ENCODE data around the gene LYSMD4. TPM values are rescaled to one million over a fixed set of nuclear protein-coding genes. Genes with fewer than 3 reads are reported as not detected.

LYSMD4 gene
- total RNA-seq, 1 donor from 2014 or later = 11.7 TPM

DNA sequence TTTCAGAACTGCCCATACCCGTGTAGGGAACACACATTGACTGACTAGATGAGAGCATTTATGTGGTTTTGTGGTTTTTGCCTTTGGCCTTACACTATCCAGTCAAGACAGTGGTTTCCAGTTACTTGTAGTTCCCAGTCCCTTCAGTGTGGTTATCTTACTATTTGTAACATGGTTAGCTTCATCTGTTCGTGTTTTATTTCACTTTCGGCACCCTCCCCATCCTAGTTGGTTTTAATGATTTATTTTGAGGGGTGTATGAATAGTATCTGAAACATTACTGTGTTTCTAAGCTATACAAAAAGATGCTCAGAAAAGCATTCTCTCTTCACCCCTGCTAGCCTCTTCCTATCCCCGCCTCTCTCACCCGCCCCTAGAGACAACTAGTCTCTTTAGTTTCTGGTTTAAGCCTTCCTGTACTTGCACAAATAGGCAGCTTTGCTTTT lies 14.1 kb downstream of the LYSMD4 start:
- H3K4me1 ChIP-seq = no peaks in the 10 kb centered on the region
- Mint-ChIP-seq H3K4me3 (no peak overlapping the region), H3K36me3 (peaks cover 35% of the 10 kb centered on the region), H3K4me1 (peaks cover 3% of the 10 kb centered on the region), H3K27me3 (ENCODE audit: insufficient read depth, low read depth) (no peaks in the 10 kb centered on the region), H3K27ac (no peak overlapping the region), H3K9me3 (peaks cover 7% of the 10 kb centered on the region)
- no peaks in the 10 kb centered on the region for H3K79me2 ChIP-seq (ENCODE audit: low read depth)
- TF ChIP-seq EZH2 (IDR thresholded peaks at IDR 0.05) (no peak), EZH2phosphoT487 (IDR thresholded peaks at IDR 0.05) (no peak)
- TF ChIP-seq, protein P1, sequence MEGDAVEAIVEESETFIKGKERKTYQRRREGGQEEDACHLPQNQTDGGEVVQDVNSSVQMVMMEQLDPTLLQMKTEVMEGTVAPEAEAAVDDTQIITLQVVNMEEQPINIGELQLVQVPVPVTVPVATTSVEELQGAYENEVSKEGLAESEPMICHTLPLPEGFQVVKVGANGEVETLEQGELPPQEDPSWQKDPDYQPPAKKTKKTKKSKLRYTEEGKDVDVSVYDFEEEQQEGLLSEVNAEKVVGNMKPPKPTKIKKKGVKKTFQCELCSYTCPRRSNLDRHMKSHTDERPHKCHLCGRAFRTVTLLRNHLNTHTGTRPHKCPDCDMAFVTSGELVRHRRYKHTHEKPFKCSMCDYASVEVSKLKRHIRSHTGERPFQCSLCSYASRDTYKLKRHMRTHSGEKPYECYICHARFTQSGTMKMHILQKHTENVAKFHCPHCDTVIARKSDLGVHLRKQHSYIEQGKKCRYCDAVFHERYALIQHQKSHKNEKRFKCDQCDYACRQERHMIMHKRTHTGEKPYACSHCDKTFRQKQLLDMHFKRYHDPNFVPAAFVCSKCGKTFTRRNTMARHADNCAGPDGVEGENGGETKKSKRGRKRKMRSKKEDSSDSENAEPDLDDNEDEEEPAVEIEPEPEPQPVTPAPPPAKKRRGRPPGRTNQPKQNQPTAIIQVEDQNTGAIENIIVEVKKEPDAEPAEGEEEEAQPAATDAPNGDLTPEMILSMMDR (IDR thresholded peaks at IDR 0.05) = no peak
- no peak overlapping the region for H2AFZ ChIP-seq (replicated peaks)
- H3K4me2 ChIP-seq = no peak overlapping the region
- H4K20me1 ChIP-seq (ENCODE audit: low read depth) = peaks cover 6% of the 10 kb centered on the region
- H3K9me3 ChIP-seq (ENCODE audit: low read depth) = no peaks in the 10 kb centered on the region
- H3F3A ChIP-seq (ENCODE audit: low read depth) = peaks cover 3% of the 10 kb centered on the region
- DNase-seq (ENCODE audit: low spot score) = no peak
- H3K27ac ChIP-seq = no peak overlapping the region
- H3K36me3 ChIP-seq = no peaks in the 10 kb centered on the region
- no peak overlapping the region for H3K4me3 ChIP-seq
- H3K9ac ChIP-seq = no peak overlapping the region
- no peaks in the 10 kb centered on the region for H3K27me3 ChIP-seq

DNA sequence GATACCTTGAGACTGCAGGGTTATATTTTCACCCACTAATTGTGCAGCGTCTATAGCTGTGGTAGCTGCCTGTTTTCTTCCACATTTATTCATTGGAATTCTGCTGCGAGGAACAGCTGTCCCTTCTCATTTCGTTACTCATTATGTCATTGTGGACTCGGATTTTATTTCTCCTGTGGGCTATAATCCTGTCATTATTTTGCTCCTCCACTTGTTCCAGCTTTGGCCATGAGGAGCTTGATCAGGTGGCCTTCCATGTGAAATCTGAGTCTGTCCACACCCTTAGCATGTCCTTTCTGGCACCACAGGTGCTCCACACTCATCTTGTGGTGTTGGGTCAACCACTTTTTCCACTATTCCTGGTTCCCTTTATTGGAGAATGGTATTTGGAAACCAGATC lies 14.8 kb downstream of the LYSMD4 start:
- Histone ChIP-seq H3F3A (ENCODE audit: low read depth) (peaks cover 3% of the 10 kb centered on the region), H3K4me2 (no peak overlapping the region), H3K9me3 (ENCODE audit: low read depth) (no peaks in the 10 kb centered on the region), H3K27me3 (no peaks in the 10 kb centered on the region), H3K79me2 (ENCODE audit: low read depth) (no peaks in the 10 kb centered on the region), H2AFZ (replicated peaks) (no peak overlapping the region), H3K36me3 (no peaks in the 10 kb centered on the region), H3K4me3 (no peak overlapping the region), H4K20me1 (ENCODE audit: low read depth) (peaks cover 6% of the 10 kb centered on the region), H3K27ac (no peak overlapping the region), H3K4me1 (no peaks in the 10 kb centered on the region), H3K9ac (no peak overlapping the region)
- Mint-ChIP-seq H3K27me3 (ENCODE audit: insufficient read depth, low read depth) (no peaks in the 10 kb centered on the region), H3K36me3 (peaks cover 28% of the 10 kb centered on the region), H3K4me3 (no peak overlapping the region), H3K9me3 (peaks cover 7% of the 10 kb centered on the region), H3K27ac (no peak overlapping the region), H3K4me1 (peaks cover 3% of the 10 kb centered on the region)
- TF ChIP-seq EZH2 (IDR thresholded peaks at IDR 0.05) (no peak), EZH2phosphoT487 (IDR thresholded peaks at IDR 0.05) (no peak)
- TF ChIP-seq, protein P1 (IDR thresholded peaks at IDR 0.05) = no peak
- no peak for DNase-seq (ENCODE audit: low spot score)

DNA sequence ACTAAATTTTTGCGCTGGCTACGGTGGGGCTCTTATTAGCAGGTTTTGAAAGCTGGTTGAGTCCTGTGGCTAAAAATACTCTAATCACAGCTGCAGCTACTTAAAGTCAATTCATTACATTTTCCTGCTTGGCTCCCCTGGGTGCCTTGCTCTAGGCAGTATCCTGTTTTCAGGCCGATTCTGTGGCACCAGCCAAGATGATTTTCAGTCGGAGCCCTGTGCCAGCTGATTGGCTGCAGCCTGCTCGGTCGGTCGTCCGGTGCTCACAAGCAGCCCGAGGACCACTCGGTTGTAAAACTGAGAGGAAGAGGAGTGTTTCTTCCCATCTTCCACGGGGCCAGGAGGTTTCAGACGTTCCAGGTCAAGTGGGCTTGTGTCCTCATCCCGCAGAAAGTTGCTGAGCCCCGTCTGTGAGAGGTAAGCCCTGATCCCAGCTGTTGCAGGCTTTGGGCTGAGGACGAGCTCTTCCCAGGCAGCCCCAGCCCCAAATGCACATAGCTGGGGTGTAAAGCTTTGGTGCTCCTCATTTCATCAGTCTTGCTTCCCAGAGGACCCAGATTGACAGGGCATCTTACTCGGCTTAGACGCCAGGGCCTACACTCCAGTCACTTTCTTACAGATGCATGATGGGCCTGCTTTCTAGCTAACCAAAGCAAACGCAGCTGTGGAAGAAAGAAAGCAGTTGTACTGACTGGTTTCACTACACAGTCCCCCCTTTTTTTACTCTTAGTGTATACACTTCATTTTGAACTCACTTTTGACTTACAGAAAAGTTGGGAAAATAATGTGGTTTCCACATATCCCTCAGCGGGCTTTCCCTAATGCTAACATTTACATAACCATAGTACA lies 15.9 kb downstream of the LYSMD4 start:
- H3K4me2 ChIP-seq = no peak overlapping the region
- no peak overlapping the region for H3K4me3 Mint-ChIP-seq
- H3K4me1 Mint-ChIP-seq = peaks cover 3% of the 10 kb centered on the region

More for the DNA sequence above, 15.9 kb downstream of the LYSMD4 start:
- Histone ChIP-seq H3K27me3 (no peaks in the 10 kb centered on the region), H3K9me3 (ENCODE audit: low read depth) (no peaks in the 10 kb centered on the region), H3K9ac (no peak overlapping the region), H3K4me1 (no peaks in the 10 kb centered on the region), H4K20me1 (ENCODE audit: low read depth) (peaks cover 6% of the 10 kb centered on the region), H2AFZ (replicated peaks) (no peak overlapping the region), H3K4me3 (no peak overlapping the region), H3K79me2 (ENCODE audit: low read depth) (no peaks in the 10 kb centered on the region), H3K27ac (no peak overlapping the region), H3K36me3 (no peaks in the 10 kb centered on the region), H3F3A (ENCODE audit: low read depth) (peaks cover 3% of the 10 kb centered on the region)
- Mint-ChIP-seq H3K36me3 (peaks cover 32% of the 10 kb centered on the region), H3K9me3 (peaks cover 6% of the 10 kb centered on the region), H3K27ac (no peak overlapping the region), H3K27me3 (ENCODE audit: insufficient read depth, low read depth) (peaks cover under 1% of the 10 kb centered on the region)
- DNase-seq (ENCODE audit: low spot score) = no peak
- TF ChIP-seq EZH2 (IDR thresholded peaks at IDR 0.05) (no peak), EZH2phosphoT487 (IDR thresholded peaks at IDR 0.05) (no peak)
- TF ChIP-seq, protein P1 (IDR thresholded peaks at IDR 0.05) = no peak
